GM23338 (cell line): ENCODE data around the gene FILIP1L. TPM values are rescaled to one million over a fixed set of nuclear protein-coding genes. Genes with fewer than 3 reads are reported as not detected.

Experiments
- ATAC-seq: fragments of 200-7000 bp; cut with Tn5 transposase; 3 replicates; pipeline ENCODE4 v1.9.1; 2020
- DNase-seq: peaks from one replicate; pipeline ENCODE4 v3.0.0-alpha.2; 2015; ENCODE audit warnings: low spot score
- H2AFZ ChIP-seq: fragments of 200-600 bp; sonication (generic); 2 replicates; pipeline ENCODE4 v1.8.0; 2016; ENCODE audit warnings: antibody characterized with exemption, mild to moderate bottlenecking, moderate library complexity
- H3F3A ChIP-seq: fragments of 200-600 bp; sonication (generic); replicated peaks from 2 replicates; pipeline ENCODE4 v1.8.0; 2017; ENCODE audit warnings: antibody characterized with exemption, mixed run types, low read depth
- H3K27ac ChIP-seq: fragments of 200-600 bp; sonication (generic); 2 replicates; pipeline ENCODE4 v1.6.1; 2016; ENCODE audit warnings: low read depth
- H3K27me3 ChIP-seq: fragments of 200-600 bp; sonication (generic); 2 replicates; pipeline ENCODE4 v1.8.0; 2016; ENCODE audit warnings: mild to moderate bottlenecking, mixed run types, moderate library complexity; ENCODE audit not compliant: insufficient read depth
- H3K36me3 ChIP-seq: fragments of 200-600 bp; sonication (generic); 2 replicates; pipeline ENCODE4 v1.8.0; 2016; ENCODE audit warnings: mild to moderate bottlenecking; ENCODE audit not compliant: insufficient read depth
- H3K4me1 ChIP-seq: fragments of 200-600 bp; sonication (generic); 2 replicates; pipeline ENCODE4 v1.8.0; 2016; ENCODE audit warnings: mild to moderate bottlenecking, moderate library complexity; ENCODE audit not compliant: insufficient read depth
- H3K4me2 ChIP-seq: fragments of 200-600 bp; sonication (generic); 2 replicates; pipeline ENCODE4 v1.7.1; 2017; ENCODE audit warnings: mixed run types
- H3K4me3 ChIP-seq: fragments of 200-600 bp; sonication (generic); 2 replicates; pipeline ENCODE4 v1.6.1; 2016; ENCODE audit warnings: mixed run types
- H3K79me2 ChIP-seq: fragments of 200-600 bp; sonication (generic); replicated peaks from 2 replicates; pipeline ENCODE4 v1.8.0; 2017; ENCODE audit warnings: mild to moderate bottlenecking; ENCODE audit not compliant: insufficient read depth
- H3K9me2 ChIP-seq: fragments of 200-600 bp; sonication (generic); 2 replicates; pipeline ENCODE4 v1.8.0; 2017; ENCODE audit not compliant: insufficient read depth
- H4K20me1 ChIP-seq: fragments of 200-600 bp; sonication (generic); replicated peaks from 2 replicates; pipeline ENCODE4 v1.8.0; 2017; ENCODE audit warnings: mild to moderate bottlenecking; ENCODE audit not compliant: insufficient read depth
- H3K27ac Mint-ChIP-seq: 2 replicates; pipeline ENCODE4 v1.8.0; 2020; ENCODE audit warnings: inconsistent platforms, mild to moderate bottlenecking, moderate library complexity, mixed read lengths
- H3K27me3 Mint-ChIP-seq: 3 replicates; pipeline ENCODE4 v1.8.0; 2022; ENCODE audit warnings: low read depth, mild to moderate bottlenecking, moderate library complexity, mixed read lengths, inconsistent platforms; ENCODE audit not compliant: insufficient read depth, poor library complexity
- H3K36me3 Mint-ChIP-seq: 3 replicates; pipeline ENCODE4 v1.8.0; 2021; ENCODE audit warnings: low read depth, mild to moderate bottlenecking, inconsistent platforms, moderate library complexity, mixed read lengths
- H3K4me1 Mint-ChIP-seq: 3 replicates; pipeline ENCODE4 v1.8.0; 2020; ENCODE audit warnings: mild to moderate bottlenecking, inconsistent platforms, mixed read lengths
- H3K4me3 Mint-ChIP-seq: 3 replicates; pipeline ENCODE4 v1.8.0; 2021; ENCODE audit warnings: moderate library complexity, mild to moderate bottlenecking, inconsistent platforms, mixed read lengths
- H3K9me3 Mint-ChIP-seq: 3 replicates; pipeline ENCODE4 v1.8.0; 2020; ENCODE audit warnings: moderate library complexity, mild to moderate bottlenecking, inconsistent platforms, mixed read lengths
- CREB1 ChIP-seq: fragments of 250-450 bp; sonication (Bioruptor Pico); IDR thresholded peaks from 2 replicates; pipeline ENCODE4 v1.5.0; 2020; ENCODE audit warnings: low read depth, mild to moderate bottlenecking, moderate library complexity
- CTCF ChIP-seq, 2 experiments: fragments of 200-600 bp in 1 of 2; sonication (generic) in 1 of 2; conservative IDR thresholded peaks; 2 replicates each; pipeline versions ENCODE4 v1.5.1 to v1.6.1; 2016 to 2017; ENCODE audit warnings: antibody characterized with exemption in 2 of 2, low read depth in 2 of 2, mild to moderate bottlenecking in 2 of 2, moderate library complexity in 1 of 2
- JUNB ChIP-seq: IDR thresholded peaks from one replicate; pipeline ENCODE4 v1.6.1; 2016; ENCODE audit warnings: antibody characterized with exemption; ENCODE audit not compliant: unreplicated experiment
- NANOG ChIP-seq: IDR thresholded peaks from 2 replicates; pipeline ENCODE4 v1.6.1; 2016; ENCODE audit warnings: antibody characterized with exemption, borderline replicate concordance
- POLR2AphosphoS5 ChIP-seq: IDR thresholded peaks from 2 replicates; pipeline ENCODE4 v1.6.1; 2016; ENCODE audit warnings: antibody characterized with exemption, low read depth
- ZNF114 ChIP-seq: fragments of 250-450 bp; sonication (Bioruptor Pico); IDR thresholded peaks from 2 replicates; pipeline ENCODE4 v1.5.0; 2020; ENCODE audit warnings: mild to moderate bottlenecking, moderate library complexity
- ZNF331 ChIP-seq: fragments of 250-450 bp; sonication (Bioruptor Pico); IDR thresholded peaks from 2 replicates; pipeline ENCODE4 v1.5.0; 2020; ENCODE audit warnings: low read depth, mild to moderate bottlenecking, moderate library complexity
- polyA plus RNA-seq: library from polyadenylated mRNA; unstranded; fragments of >200 nt; fragmentation: Nextera tagmentation; extraction: Ambion mirVana; gene quantifications from 2 replicates; pipeline ENCODE4 v1.2.1, GENCODE V29; 2016
- total RNA-seq: library from RNA; depleted of rRNA; stranded (reverse); fragments of >200 nt; shearing (Covaris generic); gene quantifications from 2 replicates; pipeline ENCODE4 v1.2.3, GENCODE V29; 2014
- TF ChIP-seq, protein P1 (sequence below): IDR thresholded peaks from one replicate; pipeline ENCODE4 v1.6.1; 2018; ENCODE audit warnings: antibody characterized with exemption; ENCODE audit not compliant: unreplicated experiment
- TF ChIP-seq, protein P2 (sequence below): fragments of 250-450 bp; sonication (Bioruptor Pico); IDR thresholded peaks from 2 replicates; pipeline ENCODE4 v1.5.0; 2020; ENCODE audit warnings: mild to moderate bottlenecking, moderate library complexity

Gene FILIP1L
- total and polyA plus RNA-seq, 2 experiments from 2014 or later, result 1.6 TPM; not detected in 1

GRCh38 chr3:100124201-100124761, 10.0 kb upstream of the FILIP1L start (continued):
- no peak for TF ChIP-seq CTCF (conservative IDR thresholded peaks at IDR 0.05; ENCODE audit: low read depth in 2 of 2)

GRCh38 chr3:100123112-100123511, 8.8 kb upstream of the FILIP1L start:
- no peak overlapping the region for H3K27ac ChIP-seq
- H3K4me3 Mint-ChIP-seq, result no peak overlapping the region
- no peaks in the 10 kb centered on the region for H3K79me2 ChIP-seq
- H4K20me1 ChIP-seq, result no peaks in the 10 kb centered on the region
- no peaks in the 10 kb centered on the region for H3K9me3 Mint-ChIP-seq
- no peaks in the 10 kb centered on the region for H3K4me1 ChIP-seq
- no peak overlapping the region for H3K27ac Mint-ChIP-seq
- no peaks in the 10 kb centered on the region for H3K27me3 ChIP-seq
- H3K36me3 Mint-ChIP-seq, result no peaks in the 10 kb centered on the region
- H3K4me3 ChIP-seq, result no peak overlapping the region
- no peaks in the 10 kb centered on the region for H3K36me3 ChIP-seq
- no peak overlapping the region for H3K4me2 ChIP-seq
- H2AFZ ChIP-seq, result no peak overlapping the region
- no peaks in the 10 kb centered on the region for H3K27me3 Mint-ChIP-seq
- no peaks in the 10 kb centered on the region for H3K9me2 ChIP-seq
- DNase-seq (peak; percentile 11), ATAC-seq (peak; percentile 69)
- TF ChIP-seq NANOG, result no peak
- no peak for TF ChIP-seq ZNF114
- no peak for TF ChIP-seq ZNF331 (CRISPR knock-in tag)
- TF ChIP-seq, protein P1, sequence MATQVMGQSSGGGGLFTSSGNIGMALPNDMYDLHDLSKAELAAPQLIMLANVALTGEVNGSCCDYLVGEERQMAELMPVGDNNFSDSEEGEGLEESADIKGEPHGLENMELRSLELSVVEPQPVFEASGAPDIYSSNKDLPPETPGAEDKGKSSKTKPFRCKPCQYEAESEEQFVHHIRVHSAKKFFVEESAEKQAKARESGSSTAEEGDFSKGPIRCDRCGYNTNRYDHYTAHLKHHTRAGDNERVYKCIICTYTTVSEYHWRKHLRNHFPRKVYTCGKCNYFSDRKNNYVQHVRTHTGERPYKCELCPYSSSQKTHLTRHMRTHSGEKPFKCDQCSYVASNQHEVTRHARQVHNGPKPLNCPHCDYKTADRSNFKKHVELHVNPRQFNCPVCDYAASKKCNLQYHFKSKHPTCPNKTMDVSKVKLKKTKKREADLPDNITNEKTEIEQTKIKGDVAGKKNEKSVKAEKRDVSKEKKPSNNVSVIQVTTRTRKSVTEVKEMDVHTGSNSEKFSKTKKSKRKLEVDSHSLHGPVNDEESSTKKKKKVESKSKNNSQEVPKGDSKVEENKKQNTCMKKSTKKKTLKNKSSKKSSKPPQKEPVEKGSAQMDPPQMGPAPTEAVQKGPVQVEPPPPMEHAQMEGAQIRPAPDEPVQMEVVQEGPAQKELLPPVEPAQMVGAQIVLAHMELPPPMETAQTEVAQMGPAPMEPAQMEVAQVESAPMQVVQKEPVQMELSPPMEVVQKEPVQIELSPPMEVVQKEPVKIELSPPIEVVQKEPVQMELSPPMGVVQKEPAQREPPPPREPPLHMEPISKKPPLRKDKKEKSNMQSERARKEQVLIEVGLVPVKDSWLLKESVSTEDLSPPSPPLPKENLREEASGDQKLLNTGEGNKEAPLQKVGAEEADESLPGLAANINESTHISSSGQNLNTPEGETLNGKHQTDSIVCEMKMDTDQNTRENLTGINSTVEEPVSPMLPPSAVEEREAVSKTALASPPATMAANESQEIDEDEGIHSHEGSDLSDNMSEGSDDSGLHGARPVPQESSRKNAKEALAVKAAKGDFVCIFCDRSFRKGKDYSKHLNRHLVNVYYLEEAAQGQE, result no peak
- TF ChIP-seq CTCF (conservative IDR thresholded peaks at IDR 0.05; ENCODE audit: low read depth in 2 of 2), result no peak
- TF ChIP-seq CREB1 (CRISPR knock-in tag), result no peak
- TF ChIP-seq POLR2AphosphoS5, result no peak
- TF ChIP-seq JUNB, result no peak
- TF ChIP-seq, protein P2, sequence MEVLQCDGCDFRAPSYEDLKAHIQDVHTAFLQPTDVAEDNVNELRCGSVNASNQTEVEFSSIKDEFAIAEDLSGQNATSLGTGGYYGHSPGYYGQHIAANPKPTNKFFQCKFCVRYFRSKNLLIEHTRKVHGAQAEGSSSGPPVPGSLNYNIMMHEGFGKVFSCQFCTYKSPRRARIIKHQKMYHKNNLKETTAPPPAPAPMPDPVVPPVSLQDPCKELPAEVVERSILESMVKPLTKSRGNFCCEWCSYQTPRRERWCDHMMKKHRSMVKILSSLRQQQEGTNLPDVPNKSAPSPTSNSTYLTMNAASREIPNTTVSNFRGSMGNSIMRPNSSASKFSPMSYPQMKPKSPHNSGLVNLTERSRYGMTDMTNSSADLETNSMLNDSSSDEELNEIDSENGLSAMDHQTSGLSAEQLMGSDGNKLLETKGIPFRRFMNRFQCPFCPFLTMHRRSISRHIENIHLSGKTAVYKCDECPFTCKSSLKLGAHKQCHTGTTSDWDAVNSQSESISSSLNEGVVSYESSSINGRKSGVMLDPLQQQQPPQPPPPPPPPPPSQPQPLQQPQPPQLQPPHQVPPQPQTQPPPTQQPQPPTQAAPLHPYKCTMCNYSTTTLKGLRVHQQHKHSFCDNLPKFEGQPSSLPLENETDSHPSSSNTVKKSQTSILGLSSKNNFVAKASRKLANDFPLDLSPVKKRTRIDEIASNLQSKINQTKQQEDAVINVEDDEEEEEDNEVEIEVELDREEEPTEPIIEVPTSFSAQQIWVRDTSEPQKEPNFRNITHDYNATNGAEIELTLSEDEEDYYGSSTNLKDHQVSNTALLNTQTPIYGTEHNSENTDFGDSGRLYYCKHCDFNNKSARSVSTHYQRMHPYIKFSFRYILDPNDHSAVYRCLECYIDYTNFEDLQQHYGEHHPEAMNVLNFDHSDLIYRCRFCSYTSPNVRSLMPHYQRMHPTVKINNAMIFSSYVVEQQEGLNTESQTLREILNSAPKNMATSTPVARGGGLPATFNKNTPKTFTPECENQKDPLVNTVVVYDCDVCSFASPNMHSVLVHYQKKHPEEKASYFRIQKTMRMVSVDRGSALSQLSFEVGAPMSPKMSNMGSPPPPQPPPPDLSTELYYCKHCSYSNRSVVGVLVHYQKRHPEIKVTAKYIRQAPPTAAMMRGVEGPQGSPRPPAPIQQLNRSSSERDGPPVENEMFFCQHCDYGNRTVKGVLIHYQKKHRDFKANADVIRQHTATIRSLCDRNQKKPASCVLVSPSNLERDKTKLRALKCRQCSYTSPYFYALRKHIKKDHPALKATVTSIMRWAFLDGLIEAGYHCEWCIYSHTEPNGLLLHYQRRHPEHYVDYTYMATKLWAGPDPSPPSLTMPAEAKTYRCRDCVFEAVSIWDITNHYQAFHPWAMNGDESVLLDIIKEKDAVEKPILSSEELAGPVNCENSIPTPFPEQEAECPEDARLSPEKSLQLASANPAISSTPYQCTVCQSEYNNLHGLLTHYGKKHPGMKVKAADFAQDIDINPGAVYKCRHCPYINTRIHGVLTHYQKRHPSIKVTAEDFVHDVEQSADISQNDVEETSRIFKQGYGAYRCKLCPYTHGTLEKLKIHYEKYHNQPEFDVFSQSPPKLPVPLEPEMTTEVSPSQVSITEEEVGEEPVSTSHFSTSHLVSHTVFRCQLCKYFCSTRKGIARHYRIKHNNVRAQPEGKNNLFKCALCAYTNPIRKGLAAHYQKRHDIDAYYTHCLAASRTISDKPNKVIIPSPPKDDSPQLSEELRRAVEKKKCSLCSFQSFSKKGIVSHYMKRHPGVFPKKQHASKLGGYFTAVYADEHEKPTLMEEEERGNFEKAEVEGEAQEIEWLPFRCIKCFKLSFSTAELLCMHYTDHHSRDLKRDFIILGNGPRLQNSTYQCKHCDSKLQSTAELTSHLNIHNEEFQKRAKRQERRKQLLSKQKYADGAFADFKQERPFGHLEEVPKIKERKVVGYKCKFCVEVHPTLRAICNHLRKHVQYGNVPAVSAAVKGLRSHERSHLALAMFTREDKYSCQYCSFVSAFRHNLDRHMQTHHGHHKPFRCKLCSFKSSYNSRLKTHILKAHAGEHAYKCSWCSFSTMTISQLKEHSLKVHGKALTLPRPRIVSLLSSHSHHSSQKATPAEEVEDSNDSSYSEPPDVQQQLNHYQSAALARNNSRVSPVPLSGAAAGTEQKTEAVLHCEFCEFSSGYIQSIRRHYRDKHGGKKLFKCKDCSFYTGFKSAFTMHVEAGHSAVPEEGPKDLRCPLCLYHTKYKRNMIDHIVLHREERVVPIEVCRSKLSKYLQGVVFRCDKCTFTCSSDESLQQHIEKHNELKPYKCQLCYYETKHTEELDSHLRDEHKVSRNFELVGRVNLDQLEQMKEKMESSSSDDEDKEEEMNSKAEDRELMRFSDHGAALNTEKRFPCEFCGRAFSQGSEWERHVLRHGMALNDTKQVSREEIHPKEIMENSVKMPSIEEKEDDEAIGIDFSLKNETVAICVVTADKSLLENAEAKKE (CRISPR knock-in tag), result 0 out of 2 replicates have a peak, but pooled peaks have one; percentile 35
- H3F3A ChIP-seq, result no peaks in the 10 kb centered on the region
- peaks cover 11% of the 10 kb centered on the region for H3K4me1 Mint-ChIP-seq
